ENCODE data around the gene PHB1.
"Not testable (repeated sequence)": the region's sequence is repeated elsewhere in the genome, so short reads cannot be mapped to it uniquely, and the experiment has no call there.

DNA sequence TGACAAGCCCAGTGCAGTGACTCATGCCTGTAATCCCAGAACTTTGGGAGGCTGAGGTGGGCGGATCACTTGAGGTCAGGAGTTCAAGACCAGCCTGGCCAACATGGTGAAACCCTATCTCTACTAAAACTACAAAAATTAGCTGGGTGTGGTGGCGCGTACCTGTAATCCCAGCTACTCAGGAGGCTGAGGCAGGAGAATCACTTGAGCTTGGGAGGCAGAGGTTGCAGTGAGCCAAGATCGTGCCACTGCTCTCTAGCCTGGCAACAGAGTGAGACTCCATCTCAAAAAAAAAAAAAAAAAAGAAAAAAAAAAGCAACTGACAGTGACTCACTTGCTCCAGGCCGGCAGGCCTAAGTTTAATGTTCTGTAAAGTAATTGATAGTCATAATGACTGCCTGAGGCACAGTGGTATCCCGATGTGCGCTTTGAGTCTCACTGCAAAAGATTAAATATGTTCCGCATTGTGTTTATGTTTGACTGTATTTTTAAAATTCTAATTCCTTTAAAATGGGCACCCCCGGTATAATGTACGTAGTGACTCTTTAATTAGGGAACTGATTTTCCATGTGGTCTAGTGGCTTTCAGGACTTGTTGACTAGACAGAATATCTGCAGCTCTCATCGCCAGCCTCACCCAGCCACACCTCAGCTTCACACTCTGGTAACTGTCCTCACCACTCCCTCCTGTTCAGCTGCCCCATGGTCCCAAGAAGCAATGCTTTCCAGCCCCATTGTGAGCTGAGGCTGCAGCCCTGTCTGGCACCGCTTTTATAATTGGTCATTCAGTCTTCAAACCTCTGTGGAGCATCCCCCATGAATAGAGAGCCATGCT is 25.0 kb downstream of the PHB1 start:
- TF ChIP-seq POLR2AphosphoS5 (IDR thresholded peaks at IDR 0.05; ENCODE audit: low read depth, low read length); CTCF (IDR thresholded peaks at IDR 0.05; ENCODE audit: control extremely low read depth in 1 of 3, insufficient read depth in 1 of 3, low read depth in 1 of 3, low read length in 3 of 3); JUN (IDR thresholded peaks at IDR 0.05; ENCODE audit: low read depth, low read length); JUND (IDR thresholded peaks at IDR 0.05; ENCODE audit: low read length); SP1 (IDR thresholded peaks at IDR 0.05; ENCODE audit: low read depth, low read length): not testable (repeated sequence)
- TF ChIP-seq, protein P1, sequence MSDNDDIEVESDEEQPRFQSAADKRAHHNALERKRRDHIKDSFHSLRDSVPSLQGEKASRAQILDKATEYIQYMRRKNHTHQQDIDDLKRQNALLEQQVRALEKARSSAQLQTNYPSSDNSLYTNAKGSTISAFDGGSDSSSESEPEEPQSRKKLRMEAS (IDR thresholded peaks at IDR 0.05), result not testable (repeated sequence)
